ENCODE measurements around the gene LRRC3.
"Not testable (repeated sequence)": the region's sequence is repeated elsewhere in the genome, so short reads cannot be mapped to it uniquely, and the experiment has no call there.

LRRC3 gene

DNA sequence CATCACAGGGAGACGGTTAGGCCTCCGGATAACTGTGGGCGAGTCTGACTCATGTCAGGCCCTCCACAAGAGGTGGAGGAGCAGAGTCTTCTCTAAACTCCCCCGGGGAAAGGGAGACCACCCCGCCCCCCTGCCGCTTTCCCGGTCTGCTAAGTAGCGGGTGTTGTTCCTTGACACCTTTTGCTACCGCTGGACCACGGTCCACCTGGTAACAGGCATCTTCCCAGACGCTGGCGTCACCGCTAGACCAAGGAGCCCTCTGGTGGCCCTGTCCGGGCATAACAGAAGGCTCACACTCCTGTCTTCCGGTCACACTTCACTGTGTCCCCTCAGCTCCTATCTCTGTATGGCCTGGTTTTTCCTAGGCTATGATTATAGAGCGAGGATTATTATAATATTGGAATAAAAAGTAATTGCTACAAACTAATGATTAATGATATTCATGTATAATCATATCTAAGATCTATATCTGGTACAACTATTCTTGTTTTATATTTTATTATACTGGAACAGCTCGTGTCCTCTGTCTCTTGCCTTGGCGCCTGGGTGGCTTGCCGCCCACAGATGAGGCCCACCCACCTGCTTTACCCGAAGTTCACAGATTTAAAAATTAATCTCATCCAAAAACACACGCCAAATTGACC lies 24.4 kb downstream of the LRRC3 start:
- DNase-seq (ENCODE audit: low spot score) = not testable (repeated sequence)

GRCh38 chr21:44480200-44481053 lies 25.1 kb downstream of the LRRC3 start:
- DNase-seq (ENCODE audit: low spot score) = no peak

GRCh38 chr21:44482581-44483287 lies 27.4 kb downstream of the LRRC3 start:
- peak; percentile 64 for DNase-seq (ENCODE audit: low spot score)

DNA sequence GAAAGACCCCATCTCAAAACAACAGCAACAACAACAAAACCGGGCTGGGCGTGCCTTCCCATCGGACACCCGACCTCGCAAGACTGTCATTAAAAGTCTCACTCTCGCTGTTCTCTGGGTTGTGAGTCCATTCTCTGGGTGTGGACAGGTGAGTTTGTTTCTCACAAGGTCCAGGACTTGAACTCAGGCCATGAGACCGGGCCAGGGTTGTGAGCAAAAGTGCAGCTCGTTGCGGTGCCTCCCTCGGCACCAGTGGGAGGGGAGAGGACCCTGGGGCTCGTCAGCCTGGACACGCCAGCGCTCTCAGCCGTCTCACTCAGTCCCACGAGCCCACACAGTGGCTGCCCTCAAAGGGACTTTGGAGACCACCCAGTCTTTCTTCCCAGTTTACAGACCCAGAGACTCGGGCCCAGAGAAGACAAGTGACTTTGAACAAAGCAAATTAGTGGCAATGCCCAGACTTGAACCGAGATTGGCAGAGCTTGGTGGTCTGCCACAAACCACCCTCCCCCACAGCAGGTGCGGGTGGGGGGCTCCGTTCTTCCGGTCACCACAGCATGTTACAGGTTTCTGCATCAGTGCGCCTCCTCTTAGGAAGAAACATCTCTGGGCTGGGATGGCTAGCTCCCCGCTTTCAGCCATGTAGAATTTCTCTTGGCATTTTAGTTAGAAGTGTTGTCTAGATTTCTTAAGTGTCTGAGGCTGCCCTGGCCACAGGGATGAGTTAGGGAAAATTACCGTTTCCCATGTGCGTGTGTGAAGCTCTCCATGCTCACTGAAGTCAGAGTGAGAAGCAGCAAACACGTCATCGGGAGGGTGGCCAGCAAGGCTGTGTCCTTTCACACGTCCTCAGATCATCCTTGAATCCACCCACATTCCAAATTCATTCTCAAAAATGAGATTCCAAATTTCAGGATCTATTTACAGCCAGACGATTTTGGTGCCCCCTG lies 28.3 kb downstream of the LRRC3 start:
- DNase-seq (ENCODE audit: low spot score) = no peak

DNA sequence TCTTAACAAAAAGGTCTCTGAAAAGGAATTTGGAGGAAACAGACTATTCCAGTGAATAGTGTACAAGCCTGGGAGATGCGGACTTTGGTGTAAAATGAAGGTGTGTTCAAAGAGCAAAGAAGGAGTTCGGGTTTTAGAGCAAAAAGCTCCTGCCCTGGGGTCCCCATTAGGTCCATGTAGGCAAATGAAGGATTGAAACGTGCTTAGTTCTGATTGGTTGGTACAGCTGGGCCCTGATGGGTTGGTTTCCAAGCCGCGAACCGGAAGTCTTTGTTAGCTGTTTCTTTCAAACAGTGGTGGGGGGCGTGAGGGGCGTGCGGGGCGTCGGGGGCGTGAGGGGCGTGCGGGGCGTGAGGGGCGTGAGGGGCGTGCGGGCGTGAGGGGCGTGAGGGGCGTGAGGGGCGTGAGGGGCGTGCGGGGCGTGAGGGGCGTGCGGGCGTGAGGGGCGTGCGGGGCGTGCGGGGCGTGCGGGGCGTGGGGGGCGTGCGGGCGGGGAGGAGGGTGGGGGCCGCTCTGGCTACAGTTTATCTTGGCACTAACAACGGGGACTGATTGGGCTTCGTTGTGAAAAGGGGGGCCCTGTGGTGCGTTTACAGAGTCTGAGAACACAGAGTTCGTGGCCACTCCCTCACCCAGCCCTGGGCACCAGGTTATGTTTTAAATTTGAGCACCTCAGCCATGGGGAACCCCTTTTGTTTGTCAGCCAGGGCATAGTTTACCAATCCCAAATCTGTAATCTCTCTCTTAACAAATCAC lies 29.4 kb downstream of the LRRC3 start:
- DNase-seq (ENCODE audit: low spot score) = no peak

- no peak for DNase-seq (ENCODE audit: low spot score)
Measured at GRCh38 chr21:44485254-44485793, 30.0 kb downstream of the LRRC3 start.

- DNase-seq (ENCODE audit: low spot score) = no peak
Measured at GRCh38 chr21:44485796-44486195, 30.5 kb downstream of the LRRC3 start.

- no peak for DNase-seq (ENCODE audit: low spot score)
Measured at GRCh38 chr21:44486302-44486701, 31.0 kb downstream of the LRRC3 start.

- DNase-seq (ENCODE audit: low spot score) = no peak
Measured at GRCh38 chr21:44487831-44488230, 32.5 kb downstream of the LRRC3 start.

- no peak for DNase-seq (ENCODE audit: low spot score)
Measured at GRCh38 chr21:44489962-44490361, 34.7 kb downstream of the LRRC3 start.

- no peak for DNase-seq (ENCODE audit: low spot score)
Measured at GRCh38 chr21:44490405-44490804, 35.1 kb downstream of the LRRC3 start.

DNA sequence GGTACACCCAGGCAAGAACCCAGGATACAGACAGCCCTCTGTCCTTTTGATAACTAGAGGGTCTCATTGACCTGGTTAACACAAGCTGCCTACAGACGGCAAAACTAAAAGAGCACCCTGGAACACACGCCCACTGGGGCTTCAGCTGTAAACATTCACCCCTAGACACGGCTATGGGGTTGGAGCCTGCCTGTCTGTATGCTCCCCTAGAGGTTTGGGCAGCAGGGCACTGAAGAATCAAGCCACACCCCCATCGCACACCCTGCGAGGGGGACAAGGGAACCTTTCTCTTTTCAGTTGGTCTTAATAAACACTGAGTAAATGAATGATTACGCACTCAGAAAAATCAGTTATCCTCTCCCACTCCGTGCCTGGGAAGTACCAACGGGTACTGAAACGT lies 35.5 kb downstream of the LRRC3 start:
- no peak for DNase-seq (ENCODE audit: low spot score)

DNA sequence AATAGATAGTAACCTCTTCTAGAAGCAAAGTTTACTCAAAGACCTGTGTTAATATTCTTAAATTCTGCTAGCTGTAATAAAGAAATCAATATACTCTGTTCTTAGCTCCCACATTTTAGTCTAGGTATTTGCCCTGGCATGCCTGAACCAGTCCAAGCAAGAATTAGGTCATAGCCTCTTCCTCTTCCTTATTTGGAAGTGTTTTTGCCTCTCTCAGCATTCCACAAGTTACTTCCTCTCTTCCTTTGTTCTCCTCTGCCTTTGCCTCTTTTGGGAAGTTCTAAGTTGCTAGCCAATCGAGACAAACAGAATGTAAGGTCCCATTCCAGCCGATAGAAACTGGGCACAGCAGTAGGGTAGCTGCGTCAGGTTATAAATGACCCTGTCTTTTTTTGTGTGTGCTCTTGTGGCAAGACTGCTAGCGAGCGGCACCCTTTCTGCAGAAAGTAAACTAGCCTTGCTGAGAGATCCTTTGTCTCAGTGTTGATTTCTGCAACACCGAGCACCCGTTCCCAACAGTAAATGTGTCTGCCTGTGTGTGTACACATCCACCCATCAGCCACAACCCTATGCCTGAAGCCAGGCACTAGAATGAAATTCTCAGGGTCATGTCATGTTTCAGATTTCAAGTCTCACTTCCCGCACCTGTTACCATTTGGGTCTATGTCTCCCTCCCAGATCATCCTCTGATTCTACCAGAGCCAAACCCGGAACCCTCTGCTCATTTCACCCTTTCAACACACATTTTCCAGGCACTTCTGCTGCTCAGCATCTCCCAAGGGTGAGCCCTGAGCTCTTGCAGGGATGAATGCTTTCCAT lies 37.5 kb downstream of the LRRC3 start:
- DNase-seq (ENCODE audit: low spot score) = no peak

GRCh38 chr21:44494418-44494817 lies 39.1 kb downstream of the LRRC3 start:
- DNase-seq (ENCODE audit: low spot score) = no peak

DNA sequence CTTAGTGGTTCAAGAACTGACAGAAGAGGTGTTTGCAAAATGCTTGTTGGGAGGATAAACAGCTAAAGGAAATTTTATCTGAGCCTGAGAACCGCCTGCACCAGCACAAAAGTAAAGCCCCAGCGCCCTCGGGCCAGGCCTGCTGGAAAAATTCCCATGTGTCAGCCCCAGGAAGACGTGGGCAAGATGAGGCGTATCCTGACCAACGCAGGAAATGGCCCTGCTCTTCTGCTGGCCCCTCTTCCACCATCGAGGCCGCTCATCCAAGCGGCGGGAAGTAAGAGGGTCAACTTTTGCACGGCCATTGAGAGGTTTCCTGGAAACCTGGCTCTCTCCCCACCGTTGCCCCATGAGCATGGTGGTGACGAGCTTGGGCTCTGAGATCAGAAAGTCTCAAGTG lies 39.6 kb downstream of the LRRC3 start:
- DNase-seq (ENCODE audit: low spot score) = no peak

- DNase-seq (ENCODE audit: low spot score) = no peak
Measured at GRCh38 chr21:44495611-44496563, 40.6 kb downstream of the LRRC3 start.

- no peak for DNase-seq (ENCODE audit: low spot score)
Measured at GRCh38 chr21:44496564-44497550, 41.5 kb downstream of the LRRC3 start.
